BE2C (cell line): ENCODE data around the gene RFXAP. TPM values are rescaled to one million over a fixed set of nuclear protein-coding genes. Genes with fewer than 3 reads are reported as not detected.

Experiments
- DNase-seq: peaks from one replicate; pipeline ENCODE4 v3.0.0-alpha.2; 2020
- H3K27me3 ChIP-seq: fragments of 250-450 bp; sonication (Bioruptor Pico); 2 replicates; pipeline ENCODE4 v1.5.1; 2020; ENCODE audit warnings: mild to moderate bottlenecking
- H3K36me3 ChIP-seq: fragments of 250-450 bp; sonication (Bioruptor Pico); 2 replicates; pipeline ENCODE4 v1.5.1; 2020; ENCODE audit warnings: mild to moderate bottlenecking
- H3K4me1 ChIP-seq: fragments of 250-450 bp; sonication (Bioruptor Pico); 2 replicates; pipeline ENCODE4 v1.5.1; 2020
- H3K4me3 ChIP-seq: 2 replicates; pipeline ENCODE4 v1.5.1; 2011; ENCODE audit warnings: low read depth, low read length
- H3K9me3 ChIP-seq: fragments of 250-450 bp; sonication (Bioruptor Pico); 2 replicates; pipeline ENCODE4 v1.5.1; 2020
- CTCF ChIP-seq: IDR thresholded peaks from 2 replicates; pipeline ENCODE4 v1.5.1; 2012; ENCODE audit warnings: mild to moderate bottlenecking, low read depth, low read length
- polyA plus RNA-seq: library from polyadenylated mRNA; unstranded; fragments of >200 nt; gene quantifications from one replicate; pipeline ENCODE4 v1.2.1, GENCODE V29; 2012; ENCODE audit warnings: low read depth, missing spikeins; ENCODE audit not compliant: insufficient read length, insufficient read depth

The RFXAP gene, protein sequence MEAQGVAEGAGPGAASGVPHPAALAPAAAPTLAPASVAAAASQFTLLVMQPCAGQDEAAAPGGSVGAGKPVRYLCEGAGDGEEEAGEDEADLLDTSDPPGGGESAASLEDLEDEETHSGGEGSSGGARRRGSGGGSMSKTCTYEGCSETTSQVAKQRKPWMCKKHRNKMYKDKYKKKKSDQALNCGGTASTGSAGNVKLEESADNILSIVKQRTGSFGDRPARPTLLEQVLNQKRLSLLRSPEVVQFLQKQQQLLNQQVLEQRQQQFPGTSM
- 5.0 TPM for polyA plus RNA-seq

- H3K9me3 ChIP-seq: no peaks in the 10 kb centered on the region
- H3K27me3 ChIP-seq: no peaks in the 10 kb centered on the region
- peak within 1 kb of the TSS; percentile 71 for H3K4me3 ChIP-seq
- peak; percentile 96 for DNase-seq
- no peaks in the 10 kb centered on the region for H3K4me1 ChIP-seq
- TF ChIP-seq CTCF: peak; percentile 17; the same call in 1 of the 2 replicates
- H3K36me3 ChIP-seq: no peaks in the 10 kb centered on the region
These were observed at the start of gene RFXAP for GRCh38 chr13:36818804-36819738. TSS of gene RFXAP (plus strand) at chr13:36819222. CDS start at chr13:36819358, 136 bp downstream.

DNA sequence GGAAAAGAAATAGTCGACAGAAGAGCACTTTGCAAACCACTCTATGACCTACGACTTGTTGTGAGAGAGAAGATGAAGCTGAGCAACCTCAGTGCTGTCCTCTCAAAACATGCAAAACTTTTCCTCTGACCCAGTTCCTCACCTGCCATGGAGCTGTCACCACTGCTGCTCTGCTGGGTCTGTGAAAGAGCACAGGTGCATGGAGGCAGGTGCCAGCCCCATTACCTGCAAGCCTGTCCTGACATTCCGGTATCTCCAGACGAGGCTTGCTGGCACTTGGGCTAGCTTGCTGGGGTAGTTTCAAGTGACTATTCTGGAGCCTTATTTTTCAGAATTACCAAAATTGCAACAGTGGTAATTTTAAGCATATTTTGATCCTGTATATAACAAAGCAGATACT lies 49.5 kb upstream of the RFXAP start:
- H3K4me1 ChIP-seq: no peaks in the 10 kb centered on the region

GRCh38 chr13:36770741-36771140 lies 48.3 kb upstream of the RFXAP start:
- peaks cover 6% of the 10 kb centered on the region for H3K27me3 ChIP-seq
- no peak overlapping the region for H3K4me3 ChIP-seq
- H3K9me3 ChIP-seq: peaks cover 3% of the 10 kb centered on the region; the same call in 1 of the 2 replicates
- no peaks in the 10 kb centered on the region for H3K4me1 ChIP-seq
- DNase-seq: no peak
- no peak for TF ChIP-seq CTCF
- H3K36me3 ChIP-seq: no peaks in the 10 kb centered on the region

More for the DNA sequence above, 49.5 kb upstream of the RFXAP start:
- Histone ChIP-seq H3K9me3 (peaks cover 3% of the 10 kb centered on the region; the same call in 1 of the 2 replicates), H3K4me3 (no peak overlapping the region), H3K36me3 (no peaks in the 10 kb centered on the region), H3K27me3 (peaks cover 4% of the 10 kb centered on the region)
- no peak for DNase-seq
- TF ChIP-seq CTCF: no peak

DNA sequence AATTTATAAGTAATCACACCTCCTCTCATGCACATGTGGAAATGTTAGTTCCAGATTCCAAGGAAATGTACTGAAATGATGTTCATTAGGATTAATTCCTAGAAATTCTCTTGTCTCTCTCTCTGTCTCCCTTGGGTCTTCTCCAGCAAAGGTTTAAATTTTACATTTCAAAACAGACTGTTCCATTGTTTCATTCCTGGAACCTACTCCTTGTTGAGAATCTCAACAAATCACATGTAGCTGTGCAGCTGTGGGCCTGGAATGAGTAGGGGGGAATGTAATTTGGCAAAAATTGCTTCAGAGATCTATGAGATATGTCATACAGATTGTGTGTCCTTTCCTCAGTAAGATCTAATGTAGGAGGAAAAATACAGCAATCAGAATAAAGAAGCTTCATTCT lies 46.2 kb upstream of the RFXAP start:
- Histone ChIP-seq H3K27me3 (peaks cover 6% of the 10 kb centered on the region), H3K36me3 (no peaks in the 10 kb centered on the region), H3K4me1 (no peaks in the 10 kb centered on the region), H3K4me3 (no peak overlapping the region), H3K9me3 (no peaks in the 10 kb centered on the region)
- no peak for DNase-seq
- no peak for TF ChIP-seq CTCF

- Histone ChIP-seq H3K27me3 (peaks cover 2% of the 10 kb centered on the region), H3K9me3 (no peaks in the 10 kb centered on the region), H3K4me1 (no peaks in the 10 kb centered on the region), H3K36me3 (no peaks in the 10 kb centered on the region), H3K4me3 (no peak overlapping the region)
- no peak for TF ChIP-seq CTCF
- no peak for DNase-seq
These were observed 44.1 kb upstream of the RFXAP start for GRCh38 chr13:36774931-36775330.

DNA sequence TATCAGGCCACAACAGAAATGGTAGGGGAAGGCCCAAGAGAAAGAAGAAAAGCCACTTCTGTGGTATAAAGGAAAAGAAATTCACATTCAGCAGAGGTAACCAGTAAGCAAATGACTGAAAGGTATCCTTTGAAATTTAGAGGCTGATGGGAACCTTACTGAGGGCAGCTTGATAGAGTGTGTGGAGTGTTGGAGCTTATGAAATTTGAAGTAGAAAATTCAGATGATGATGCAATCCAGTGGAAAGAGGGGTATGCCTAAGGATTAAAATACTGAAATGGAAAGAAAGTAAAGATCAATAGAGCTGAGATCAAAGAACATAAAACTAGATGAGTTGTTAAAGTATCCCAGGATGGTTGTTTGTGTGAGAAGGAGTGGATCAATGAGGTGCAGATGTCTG lies 42.8 kb upstream of the RFXAP start:
- Histone ChIP-seq H3K4me1 (no peaks in the 10 kb centered on the region), H3K27me3 (peaks cover 2% of the 10 kb centered on the region), H3K36me3 (no peaks in the 10 kb centered on the region), H3K4me3 (no peak overlapping the region), H3K9me3 (no peaks in the 10 kb centered on the region)
- TF ChIP-seq CTCF: no peak
- DNase-seq: no peak
